ENCODE results near the gene SERINC4. TPM values are rescaled to one million over a fixed set of nuclear protein-coding genes. Genes with fewer than 3 reads are reported as not detected.
"Not testable (repeated sequence)": the region's sequence is repeated elsewhere in the genome, so short reads cannot be mapped to it uniquely, and the experiment has no call there.

SERINC4 gene
- polyA plus RNA-seq, 1 donor (not counting 4 experiments of a cell fraction or from before 2014, with no cell fraction given): 0.05 TPM

- H4K20me1 ChIP-seq (ENCODE audit: control insufficient read depth, extremely low read depth, insufficient read depth, low read length): peaks cover 21% of the 10 kb centered on the region
- H3K4me1 ChIP-seq (ENCODE audit: control insufficient read depth, extremely low read depth, insufficient read depth, low read length): peaks cover 25% of the 10 kb centered on the region
- H3K9ac ChIP-seq (ENCODE audit: control insufficient read depth, extremely low read depth, insufficient read depth, low read length): peak within 1 kb of the TSS; percentile 94
- H3K27ac ChIP-seq (ENCODE audit: control insufficient read depth, insufficient read depth, low read length): peak within 1 kb of the TSS; percentile 85
- peak within 1 kb of the TSS; percentile 91 for H3K4me2 ChIP-seq (ENCODE audit: control insufficient read depth, extremely low read depth, insufficient read depth, low read depth, low read length)
- H3K36me3 ChIP-seq (ENCODE audit: control insufficient read depth in 2 of 2, extremely low read depth in 1 of 2, insufficient read depth in 2 of 2, low read length in 2 of 2); H3K9me3 ChIP-seq (ENCODE audit: control insufficient read depth, low read depth, low read length); DNase-seq (ENCODE audit: low read depth, low spot score); dilution Hi-C loops (cut with MboI; ENCODE audit: extremely low pct_ligation_motif_present, low sequenced_read_pairs); H3K9me1 ChIP-seq (ENCODE audit: control insufficient read depth, extremely low read depth, insufficient read depth, low read length); H3K27me3 ChIP-seq (ENCODE audit: control insufficient read depth, extremely low read depth, insufficient read depth, low read length); FAIRE-seq: not testable (repeated sequence)
- peak within 1 kb of the TSS; percentile 74 to 91 (median 78) for H3K4me3 ChIP-seq (ENCODE audit: control insufficient read depth in 2 of 3, extremely low read depth in 1 of 3, insufficient read depth in 2 of 3, low read depth in 1 of 3, low read length in 3 of 3)
- H2AFZ ChIP-seq (ENCODE audit: control insufficient read depth, low read length): peak within 1 kb of the TSS; percentile 73
- H3K79me2 ChIP-seq (ENCODE audit: control insufficient read depth, insufficient read depth, low read length): peaks cover 50% of the 10 kb centered on the region
Observed at GRCh38 chr15:43746245-43746902, 53.6 kb downstream of the SERINC4 start, which contains the start of gene PDIA3. Gene PDIA3 (plus strand): TSS chr15:43746438. CDS start chr15:43746540, 102 bp downstream.

Small RNA genes within 50 kb of the gene (small RNA-seq; reads per million reads assigned to genes)
- gene MIR1282 (ENCODE audit: insufficient read length in 3 of 3, low read depth in 3 of 3, low replicate concordance in 1 of 3): 0 reads per million in 3 experiments

Other genes with a start within 250 kb of the SERINC4 start
- gene PPIP5K1, start 210.0 kb downstream of the SERINC4 start, polyA plus RNA-seq: 52.9 to 67.5 TPM (median 56.4 TPM) in 3 replicates
- gene CKMT1B, start 206.2 kb downstream of the SERINC4 start, polyA plus RNA-seq: 59.4 to 64.8 TPM (median 63.9 TPM) in 3 replicates
- gene STRC, start 181.4 kb downstream of the SERINC4 start, polyA plus RNA-seq: 0.12 to 0.31 TPM (median 0.12 TPM) in 3 replicates
- 1.7 to 4.2 TPM (median 3.5 TPM) in 3 replicates for gene CATSPER2, start 151.4 kb downstream of the SERINC4 start, polyA plus RNA-seq
- 47.4 to 70.1 TPM (median 60.0 TPM) in 3 replicates for gene CKMT1A, start 106.4 kb downstream of the SERINC4 start, polyA plus RNA-seq
- 124 to 353 TPM (median 338 TPM) in 3 replicates for gene PDIA3, start 53.8 kb downstream of the SERINC4 start, polyA plus RNA-seq
- gene ELL3, start 23.3 kb downstream of the SERINC4 start, polyA plus RNA-seq: 10.6 to 52.2 TPM (median 17.9 TPM) in 3 replicates
- 534 to 968 TPM (median 719 TPM) in 3 replicates for gene SERF2, start 7.9 kb downstream of the SERINC4 start, polyA plus RNA-seq
- 8.8 to 27.5 TPM (median 11.7 TPM) in 3 replicates for gene HYPK, start 379 bp upstream of the SERINC4 start, polyA plus RNA-seq
- 20.0 to 33.1 TPM (median 25.6 TPM) in 3 replicates for gene MFAP1, start 24.5 kb upstream of the SERINC4 start, polyA plus RNA-seq
- 0.66 to 5.0 TPM (median 4.7 TPM) in 3 replicates for gene WDR76, start 26.8 kb upstream of the SERINC4 start, polyA plus RNA-seq

Data from keratinocyte (primary cell).